Liver (tissue), 9 donors: ENCODE data around the gene KSR1. TPM values are rescaled to one million over a fixed set of nuclear protein-coding genes. Genes with fewer than 3 reads are reported as not detected.

Experiments
- DNase-seq: peaks from one replicate; pipeline ENCODE4 v3.0.0-alpha.2; 2017; ENCODE audit warnings: low spot score
- H3K27ac ChIP-seq, 2 donors: one replicate each; pipeline ENCODE4 v1.7.0; 2013; ENCODE audit warnings: inconsistent platforms in 2 of 2, low read length in 2 of 2, control low read depth in 1 of 2, low read depth in 1 of 2, mild to moderate bottlenecking in 1 of 2
- H3K27me3 ChIP-seq, 4 donors: one replicate each; pipeline versions ENCODE4 v1.6.1 to v1.7.0; 2013; ENCODE audit warnings: low read length in 3 of 4, inconsistent platforms in 1 of 4, mild to moderate bottlenecking in 1 of 4, moderate library complexity in 1 of 4; ENCODE audit not compliant: control insufficient read depth in 4 of 4, insufficient read depth in 4 of 4
- H3K36me3 ChIP-seq, 4 donors: one replicate each; pipeline versions ENCODE4 v1.6.1 to v1.7.0; 2013; ENCODE audit warnings: low read length in 3 of 4, mild to moderate bottlenecking in 3 of 4, low read depth in 1 of 4, moderate library complexity in 1 of 4; ENCODE audit not compliant: control insufficient read depth in 4 of 4, insufficient read depth in 3 of 4
- H3K4me1 ChIP-seq, 4 donors: one replicate each; pipeline versions ENCODE4 v1.6.1 to v1.7.0; 2013; ENCODE audit warnings: low read length in 3 of 4, mild to moderate bottlenecking in 3 of 4, moderate library complexity in 1 of 4; ENCODE audit not compliant: control insufficient read depth in 4 of 4, insufficient read depth in 4 of 4
- H3K4me3 ChIP-seq, 3 donors: one replicate each; pipeline versions ENCODE4 v1.6.1 to v1.7.0; 2013; ENCODE audit warnings: low read length in 3 of 3, control low read depth in 1 of 3, low read depth in 1 of 3, mild to moderate bottlenecking in 1 of 3
- H3K9ac ChIP-seq, 2 donors: one replicate each; pipeline ENCODE4 v1.7.0; 2013; ENCODE audit warnings: low read length in 2 of 2, mild to moderate bottlenecking in 2 of 2, moderate library complexity in 2 of 2, control low read depth in 1 of 2, low read depth in 1 of 2
- H3K9me3 ChIP-seq, 4 donors: one replicate each; pipeline versions ENCODE4 v1.6.1 to v1.7.0; 2013; ENCODE audit warnings: low read length in 3 of 4; ENCODE audit not compliant: control insufficient read depth in 4 of 4
- CTCF ChIP-seq: fragments of 150-350 bp; IDR thresholded peaks from 2 replicates; pipeline ENCODE4 v1.5.1; 2017; ENCODE audit warnings: improper control_type of control experiment, low read depth, low read length; ENCODE audit not compliant: missing input control
- FOXA1 ChIP-seq: IDR thresholded peaks from 2 replicates; pipeline ENCODE4 v1.6.1; 2016; ENCODE audit warnings: antibody characterized with exemption
- GABPA ChIP-seq, 2 donors: IDR thresholded peaks in 1 of 2; conservative IDR thresholded peaks in 1 of 2; 2 replicates each; pipeline ENCODE4 v1.6.1; 2016; ENCODE audit warnings: antibody characterized with exemption in 2 of 2, mild to moderate bottlenecking in 1 of 2, moderate library complexity in 1 of 2
- HNF4A ChIP-seq, 2 donors: conservative IDR thresholded peaks; 2 replicates each; pipeline ENCODE4 v1.6.1; 2016; ENCODE audit warnings: antibody characterized with exemption in 2 of 2, mild to moderate bottlenecking in 2 of 2
- HNF4G ChIP-seq: IDR thresholded peaks from 2 replicates; pipeline ENCODE4 v1.6.1; 2016; ENCODE audit warnings: antibody characterized with exemption
- JUND ChIP-seq, 2 donors: IDR thresholded peaks; 2 replicates each; pipeline ENCODE4 v1.6.1; 2016; ENCODE audit warnings: antibody characterized with exemption in 2 of 2
- MAX ChIP-seq: IDR thresholded peaks from 2 replicates; pipeline ENCODE4 v1.6.1; 2016; ENCODE audit warnings: antibody characterized with exemption
- NR2F2 ChIP-seq: IDR thresholded peaks from 2 replicates; pipeline ENCODE4 v1.6.1; 2016; ENCODE audit warnings: antibody characterized with exemption
- RAD21 ChIP-seq, 2 donors: IDR thresholded peaks; 2 replicates each; pipeline ENCODE4 v1.6.1; 2016; ENCODE audit warnings: antibody characterized with exemption in 2 of 2, mild to moderate bottlenecking in 2 of 2
- REST ChIP-seq: IDR thresholded peaks from 2 replicates; pipeline ENCODE4 v1.6.1; 2016; ENCODE audit warnings: antibody characterized with exemption, mild to moderate bottlenecking
- RXRA ChIP-seq, 2 donors: IDR thresholded peaks; 2 replicates each; pipeline ENCODE4 v1.6.1; 2017 to 2018; ENCODE audit warnings: antibody characterized with exemption in 2 of 2, mild to moderate bottlenecking in 1 of 2
- SP1 ChIP-seq: IDR thresholded peaks from 2 replicates; pipeline ENCODE4 v1.6.1; 2018; ENCODE audit warnings: antibody characterized with exemption, mild to moderate bottlenecking
- YY1 ChIP-seq: IDR thresholded peaks from 2 replicates; pipeline ENCODE4 v1.6.1; 2016; ENCODE audit warnings: antibody characterized with exemption, mild to moderate bottlenecking
- ZBTB33 ChIP-seq: IDR thresholded peaks from 2 replicates; pipeline ENCODE4 v1.6.1; 2016; ENCODE audit warnings: antibody characterized with exemption
- WGBS: extraction: QIAGEN DNeasy Blood & Tissue Kit; methylation state at CpG from one replicate; pipeline ENCODE4 v1.1.7; 2013; 5-methylcytosine and 5-hydroxymethylcytosine counted together
- polyA plus RNA-seq, 2 donors: library from polyadenylated mRNA; stranded (reverse) in 1 of 2; unstranded in 1 of 2; fragments of 200-250 nt in 1 of 2; fragments of >200 nt in 1 of 2; fragmentation: Nextera tagmentation in 1 of 2; extraction: Ambion mirVana in 1 of 2; gene quantifications; one replicate each; pipeline versions ENCODE4 v1.2.1 to v1.2.3, GENCODE V29; 2013 to 2015
- total RNA-seq, 2 donors: library from RNA; depleted of rRNA; stranded (reverse); fragments of >200 nt; gene quantifications; one replicate each; pipeline ENCODE4 v1.2.3, GENCODE V29; 2014
- donor health status: healthy.
- donor health status: healthy.
- donor health status: healthy.
- donor health status: healthy.
- donor health status: healthy.

KSR1 gene
- total and polyA plus RNA-seq, 4 donors, result 1.2 to 9.0 (median 4.1) TPM

GRCh38 chr17:27558842-27559505, 102.7 kb downstream of the KSR1 start (continued):
- no peak for TF ChIP-seq CTCF

GRCh38 chr17:27559506-27560481, 103.5 kb downstream of the KSR1 start:
- TF ChIP-seq SP1 (no peak), JUND (IDR thresholded peaks at IDR 0.05) (no peak), YY1 (peak; percentile 8), CTCF (peak; percentile 6), MAX (peak; percentile 12), NR2F2 (peak; percentile 39), HNF4A (conservative IDR thresholded peaks at IDR 0.05) (no peak), RAD21 (IDR thresholded peaks at IDR 0.05) (peak in 1 of 2 donors; percentile 14)
- no peaks in the 10 kb centered on the region for H3K36me3 ChIP-seq
- no peak overlapping the region for H3K9ac ChIP-seq
- no peaks in the 10 kb centered on the region for H3K9me3 ChIP-seq
- peaks cover 5 to 19% (median 12%) of the 10 kb centered on the region in 4 donors for H3K4me1 ChIP-seq
- H3K27me3 ChIP-seq, result no peaks in the 10 kb centered on the region
- peak overlapping the region; percentile 39 to 54 for H3K27ac ChIP-seq
- no peak overlapping the region for H3K4me3 ChIP-seq
- WGBS, result 56% methylated on average over 22 of the region's 22 CpGs
- DNase-seq, result no peak

- H3K4me3 ChIP-seq, result no peak overlapping the region
- H3K36me3 ChIP-seq, result no peaks in the 10 kb centered on the region
- WGBS, result 80% methylated on average over 4 of the region's 4 CpGs
- no peaks in the 10 kb centered on the region for H3K9me3 ChIP-seq
- DNase-seq, result no peak
- no peaks in the 10 kb centered on the region for H3K27me3 ChIP-seq
- H3K9ac ChIP-seq, result no peak overlapping the region
- H3K27ac ChIP-seq, result peak overlapping the region in 1 of 2 donors; percentile 22
- H3K4me1 ChIP-seq, result peaks cover 5 to 19% (median 12%) of the 10 kb centered on the region in 4 donors
- TF ChIP-seq HNF4G (no peak), RXRA (IDR thresholded peaks at IDR 0.05) (no peak), ZBTB33 (no peak), NR2F2 (no peak), REST (no peak), FOXA1 (no peak), GABPA (IDR thresholded peaks at IDR 0.05 in 1 of 2, conservative IDR thresholded peaks at IDR 0.05 in 1 of 2) (no peak), MAX (no peak), CTCF (no peak)
Observed at GRCh38 chr17:27560668-27561067, 104.4 kb downstream of the KSR1 start.
